GM12878 (cell line): ENCODE data around the gene PKD1L1. TPM values are rescaled to one million over a fixed set of nuclear protein-coding genes. Genes with fewer than 3 reads are reported as not detected.

Source experiments
- CBX5 ChIP-seq: sonication (generic); IDR thresholded peaks from 2 replicates; pipeline ENCODE4 v1.6.1; 2016; ENCODE audit warnings: low read depth, moderate library complexity, mild to moderate bottlenecking, inconsistent platforms
- CEBPZ ChIP-seq: fragments of 150-350 bp; IDR thresholded peaks from 2 replicates; pipeline ENCODE4 v1.6.1; 2016; ENCODE audit warnings: low read depth, low read length
- CTCF ChIP-seq, 3 experiments: IDR thresholded peaks in 2 of 3; conservative IDR thresholded peaks in 1 of 3; 2 replicates each; pipeline ENCODE4 v1.5.1; 2011; ENCODE audit warnings: low read depth in 3 of 3, low read length in 3 of 3, mild to moderate bottlenecking in 3 of 3, control low read depth in 2 of 3, moderate library complexity in 2 of 3, inconsistent platforms in 1 of 3, mixed read lengths in 1 of 3; ENCODE audit not compliant: control insufficient read depth in 2 of 3, insufficient read depth in 1 of 3; ENCODE audit errors: extremely low read depth in 1 of 3
- EP300 ChIP-seq, 2 experiments: fragments of 150-350 bp in 1 of 2; IDR thresholded peaks; 2 replicates each; pipeline ENCODE4 v1.6.1; 2011 to 2012; ENCODE audit warnings: low read depth in 2 of 2, low read length in 2 of 2, borderline replicate concordance in 1 of 2, improper control_type of control experiment in 1 of 2, inconsistent platforms in 1 of 2; ENCODE audit not compliant: control insufficient read depth in 1 of 2
- FOXM1 ChIP-seq: IDR thresholded peaks from 2 replicates; pipeline ENCODE4 v1.6.1; 2012; ENCODE audit warnings: low read depth, mild to moderate bottlenecking, inconsistent platforms, low read length, moderate library complexity
- MAX ChIP-seq: IDR thresholded peaks from 2 replicates; pipeline ENCODE4 v1.6.1; 2012; ENCODE audit warnings: low read depth, low read length, improper control_type of control experiment
- MEF2B ChIP-seq: fragments of 450-650 bp; IDR thresholded peaks from 2 replicates; pipeline ENCODE4 v1.6.1; 2018; ENCODE audit warnings: mild to moderate bottlenecking, moderate library complexity; ENCODE audit not compliant: partially characterized antibody, poor library complexity, severe bottlenecking
- SIX5 ChIP-seq: IDR thresholded peaks from 2 replicates; pipeline ENCODE4 v1.6.1; 2011; ENCODE audit warnings: mild to moderate bottlenecking, low read depth, low read length, moderate library complexity; ENCODE audit not compliant: severe bottlenecking
- SMARCA5 ChIP-seq: fragments of 450-650 bp; IDR thresholded peaks from 2 replicates; pipeline ENCODE4 v1.6.1; 2017; ENCODE audit warnings: mild to moderate bottlenecking
- SMC3 ChIP-seq: IDR thresholded peaks from 2 replicates; pipeline ENCODE4 v1.6.1; 2011; ENCODE audit warnings: low read length, improper control_type of control experiment, borderline replicate concordance
- TBL1XR1 ChIP-seq: IDR thresholded peaks from 2 replicates; pipeline ENCODE4 v1.6.1; 2012; ENCODE audit warnings: low read depth, low read length, improper control_type of control experiment
- TCF3 ChIP-seq: IDR thresholded peaks from 2 replicates; pipeline ENCODE4 v1.6.1; 2012; ENCODE audit warnings: low read depth, mild to moderate bottlenecking, low read length, borderline replicate concordance; ENCODE audit not compliant: insufficient read depth
- ZNF622 ChIP-seq: fragments of 450-650 bp; IDR thresholded peaks from 2 replicates; pipeline ENCODE4 v1.6.1; 2017; ENCODE audit warnings: mild to moderate bottlenecking, inconsistent platforms
- polyA plus RNA-seq, 11 experiments: library from polyadenylated mRNA; depleted of rRNA in 4 of 11; unstranded in 6 of 11; stranded (reverse) in 5 of 11; fragments of >200 nt; fragmentation: Nextera tagmentation in 4 of 11; fragmentation: Illumina TruSeq in 1 of 11; extraction: Ambion mirVana in 4 of 11; extraction: Trizol in 1 of 11; gene quantifications; 1 replicate in 1 of 11; 2 replicates in 10 of 11; pipeline versions ENCODE4 v1.2.1 to v1.2.3, GENCODE V29; 2011 to 2016; ENCODE audit warnings: inconsistent platforms in 2 of 11, missing spikeins in 2 of 11, low read depth in 1 of 11
- total RNA-seq, 4 experiments: library from RNA; depleted of rRNA in 3 of 4; stranded (reverse); fragments of >200 nt in 3 of 4; fragmentation: Illumina TruSeq in 1 of 4; extraction: Trizol in 1 of 4; gene quantifications; 2 replicates each; pipeline versions ENCODE4 v1.2.1 to v1.2.3, GENCODE V29; 2013 to 2021
- TF ChIP-seq, protein P1 (sequence below): IDR thresholded peaks from 2 replicates; pipeline ENCODE4 v1.6.1; 2011; ENCODE audit warnings: borderline replicate concordance, low read depth, mild to moderate bottlenecking, moderate library complexity, low read length; ENCODE audit not compliant: insufficient read depth, poor library complexity, severe bottlenecking
- TF ChIP-seq, protein P2 (sequence below): fragments of 450-650 bp; IDR thresholded peaks from 2 replicates; pipeline ENCODE4 v1.6.1; 2018; ENCODE audit warnings: borderline replicate concordance, mild to moderate bottlenecking; ENCODE audit not compliant: partially characterized antibody
- TF ChIP-seq, protein P3 (sequence below): IDR thresholded peaks from 2 replicates; pipeline ENCODE4 v1.6.1; 2011; ENCODE audit warnings: low read depth, low read length, improper control_type of control experiment, borderline replicate concordance

PKD1L1 gene
- total and polyA plus RNA-seq, 10 of the 15 experiments (the other 5 are each of a cell fraction or from before 2014, with no cell fraction given): under 0.01 to 0.05 (median 0.02) TPM; not detected in 3

DNA sequence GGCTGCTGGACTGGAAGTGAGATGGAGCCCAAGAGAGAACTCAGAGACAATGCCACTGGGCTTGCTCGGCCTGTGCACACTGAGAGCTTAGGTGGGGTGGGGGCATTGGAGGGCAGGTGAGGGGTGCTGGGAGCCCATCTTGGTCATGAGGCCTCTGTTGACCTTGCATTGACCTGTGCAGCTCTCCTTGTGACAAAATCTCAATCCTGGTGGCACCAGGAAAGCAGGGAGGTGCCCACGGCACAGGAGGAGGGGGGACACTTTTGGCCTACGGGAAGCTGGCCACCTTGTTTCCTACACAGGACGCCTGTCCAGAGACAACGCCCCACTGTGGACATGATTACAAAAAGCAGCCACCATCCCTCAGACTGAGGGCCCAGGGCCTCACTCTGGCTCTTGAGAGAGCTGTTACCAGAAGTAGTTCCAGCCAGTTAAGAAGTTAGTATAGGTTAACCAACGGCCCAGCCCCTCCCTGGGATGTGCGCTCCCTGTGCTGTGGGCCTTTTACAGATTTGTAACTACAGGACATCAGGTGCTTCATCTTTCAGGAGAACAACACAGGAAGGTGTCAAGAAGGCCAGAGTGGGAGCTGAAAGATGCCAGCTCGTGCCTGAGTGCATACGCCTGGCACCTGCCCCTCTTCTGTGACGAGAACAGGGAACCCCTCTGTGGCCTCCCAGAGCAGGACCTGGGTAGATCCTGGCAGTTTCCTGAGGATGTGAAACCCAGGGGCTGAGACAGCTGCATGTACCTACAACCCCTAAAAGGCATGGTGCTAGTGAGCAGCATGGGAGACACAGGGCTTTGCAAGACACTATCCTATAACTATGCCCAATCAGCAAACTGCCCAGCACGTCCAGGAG, 10.3 kb downstream of the PKD1L1 start (continued):
- TF ChIP-seq, protein P1, sequence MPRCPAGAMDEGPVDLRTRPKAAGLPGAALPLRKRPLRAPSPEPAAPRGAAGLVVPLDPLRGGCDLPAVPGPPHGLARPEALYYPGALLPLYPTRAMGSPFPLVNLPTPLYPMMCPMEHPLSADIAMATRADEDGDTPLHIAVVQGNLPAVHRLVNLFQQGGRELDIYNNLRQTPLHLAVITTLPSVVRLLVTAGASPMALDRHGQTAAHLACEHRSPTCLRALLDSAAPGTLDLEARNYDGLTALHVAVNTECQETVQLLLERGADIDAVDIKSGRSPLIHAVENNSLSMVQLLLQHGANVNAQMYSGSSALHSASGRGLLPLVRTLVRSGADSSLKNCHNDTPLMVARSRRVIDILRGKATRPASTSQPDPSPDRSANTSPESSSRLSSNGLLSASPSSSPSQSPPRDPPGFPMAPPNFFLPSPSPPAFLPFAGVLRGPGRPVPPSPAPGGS: peak; percentile 35
- TF ChIP-seq TCF3 (peak; percentile 92), MEF2B (peak; percentile 12), ZNF622 (no peak), SIX5 (no peak), EP300 (IDR thresholded peaks at IDR 0.05; ENCODE audit: borderline replicate concordance in 1 of 2, control insufficient read depth in 1 of 2, low read depth in 2 of 2, low read length in 2 of 2) (no peak), CBX5 (no peak), SMC3 (no peak), TBL1XR1 (0 out of 2 replicates have a peak, but pooled peaks have one; percentile 23), MAX (0 out of 2 replicates have a peak, but pooled peaks have one; percentile 28), CEBPZ (no peak), CTCF (IDR thresholded peaks at IDR 0.05 in 2 of 3, conservative IDR thresholded peaks at IDR 0.05 in 1 of 3; ENCODE audit: control insufficient read depth in 2 of 3, extremely low read depth in 1 of 3, insufficient read depth in 1 of 3, low read depth in 3 of 3, low read length in 3 of 3) (peak in 1 of 3 experiments; percentile 14; a peak in 1 of 6 replicates), SMARCA5 (no peak), FOXM1 (peak; percentile 67; the same call in 1 of the 2 replicates)
- TF ChIP-seq, protein P2, sequence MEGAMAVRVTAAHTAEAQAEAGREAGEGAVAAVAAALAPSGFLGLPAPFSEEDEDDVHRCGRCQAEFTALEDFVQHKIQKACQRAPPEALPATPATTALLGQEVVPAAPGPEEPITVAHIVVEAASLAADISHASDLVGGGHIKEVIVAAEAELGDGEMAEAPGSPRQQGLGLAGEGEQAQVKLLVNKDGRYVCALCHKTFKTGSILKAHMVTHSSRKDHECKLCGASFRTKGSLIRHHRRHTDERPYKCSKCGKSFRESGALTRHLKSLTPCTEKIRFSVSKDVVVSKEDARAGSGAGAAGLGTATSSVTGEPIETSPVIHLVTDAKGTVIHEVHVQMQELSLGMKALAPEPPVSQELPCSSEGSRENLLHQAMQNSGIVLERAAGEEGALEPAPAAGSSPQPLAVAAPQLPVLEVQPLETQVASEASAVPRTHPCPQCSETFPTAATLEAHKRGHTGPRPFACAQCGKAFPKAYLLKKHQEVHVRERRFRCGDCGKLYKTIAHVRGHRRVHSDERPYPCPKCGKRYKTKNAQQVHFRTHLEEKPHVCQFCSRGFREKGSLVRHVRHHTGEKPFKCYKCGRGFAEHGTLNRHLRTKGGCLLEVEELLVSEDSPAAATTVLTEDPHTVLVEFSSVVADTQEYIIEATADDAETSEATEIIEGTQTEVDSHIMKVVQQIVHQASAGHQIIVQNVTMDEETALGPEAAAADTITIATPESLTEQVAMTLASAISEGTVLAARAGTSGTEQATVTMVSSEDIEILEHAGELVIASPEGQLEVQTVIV: no peak
- TF ChIP-seq, protein P3, sequence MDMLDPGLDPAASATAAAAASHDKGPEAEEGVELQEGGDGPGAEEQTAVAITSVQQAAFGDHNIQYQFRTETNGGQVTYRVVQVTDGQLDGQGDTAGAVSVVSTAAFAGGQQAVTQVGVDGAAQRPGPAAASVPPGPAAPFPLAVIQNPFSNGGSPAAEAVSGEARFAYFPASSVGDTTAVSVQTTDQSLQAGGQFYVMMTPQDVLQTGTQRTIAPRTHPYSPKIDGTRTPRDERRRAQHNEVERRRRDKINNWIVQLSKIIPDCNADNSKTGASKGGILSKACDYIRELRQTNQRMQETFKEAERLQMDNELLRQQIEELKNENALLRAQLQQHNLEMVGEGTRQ: no peak
